ENCODE measurements around the gene MAGEA9. TPM values are rescaled to one million over a fixed set of nuclear protein-coding genes. Genes with fewer than 3 reads are reported as not detected.

Gene MAGEA9
- total and polyA plus RNA-seq, 9 of the 15 experiments (the other 6 are each of a cell fraction or from before 2014, with no cell fraction given): 0.08 to 1.0 (median 0.25) TPM; not detected in 4

DNA sequence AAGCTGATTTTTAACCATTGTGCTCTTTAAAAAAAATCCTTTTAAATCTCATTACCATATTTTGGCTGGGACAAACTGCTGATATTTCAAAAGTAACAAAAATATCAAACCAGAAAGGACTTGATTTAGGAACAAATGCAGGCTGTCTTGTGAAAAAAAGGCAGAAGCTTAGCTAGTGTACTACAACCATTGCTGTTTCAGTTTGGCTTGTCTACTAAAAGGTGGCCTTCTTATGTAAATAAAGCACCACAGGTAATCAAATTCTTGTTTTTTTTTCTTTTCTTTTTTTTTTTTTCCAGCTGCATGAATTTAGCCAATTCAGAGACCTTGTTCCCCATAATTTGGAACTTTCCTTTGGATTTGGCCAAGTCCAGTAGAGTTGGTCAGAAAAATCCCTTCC is 55.4 kb downstream of the MAGEA9 start:
- ChIA-PET CTCF (ENCODE audit: low intra/inter-chr PET ratio) (no interaction called here), POLR2A (interaction anchor here (0.8 kb wide), 1 partner anchor 17 kb away, joined by 3 read pairs; no protein-coding TSS in a partner anchor)
- intact Hi-C loops (cut with micrococcal nuclease): no loop called here
- FAIRE-seq: no peak
- Histone ChIP-seq H3K4me3 (no peak overlapping the region), H3K36me3 (ENCODE audit: control insufficient read depth, insufficient read depth, low read length) (no peaks in the 10 kb centered on the region), H3K9me1 (ENCODE audit: control insufficient read depth, insufficient read depth, low read length) (no peaks in the 10 kb centered on the region), H3K4me2 (ENCODE audit: insufficient read depth, low read length) (no peak overlapping the region), H3K27me3 (ENCODE audit: control insufficient read depth in 2 of 2, insufficient read depth in 2 of 2, low read length in 2 of 2) (no peaks in the 10 kb centered on the region), H2AFZ (ENCODE audit: low read depth, low read length) (no peak overlapping the region), H3K27ac (ENCODE audit: extremely low read depth, low read depth, low read length) (no peak overlapping the region), H3K9me3 (replicated peaks; ENCODE audit: control insufficient read depth, insufficient read depth, low read depth, low read length) (no peaks in the 10 kb centered on the region), H3K79me2 (ENCODE audit: control insufficient read depth, insufficient read depth, low read length) (no peaks in the 10 kb centered on the region), H3K4me1 (replicated peaks in 1 of 2; ENCODE audit: control insufficient read depth in 2 of 2, insufficient read depth in 2 of 2, low read length in 2 of 2) (no peaks in the 10 kb centered on the region; a peak in 2 of 5 replicates), H3K9ac (ENCODE audit: insufficient read depth in 1 of 2, low read depth in 2 of 2, low read length in 2 of 2) (no peak overlapping the region), H4K20me1 (replicated peaks; ENCODE audit: control insufficient read depth, insufficient read depth, low read length) (no peaks in the 10 kb centered on the region)
- no TSS peak for BruUV-seq (replicated peaks)
- DNase-seq (ENCODE audit: extremely low read depth in 1 of 4, low spot score in 3 of 4): no peak
- ATAC-seq: no peak
- TF ChIP-seq SMC3 (conservative IDR thresholded peaks at IDR 0.05; ENCODE audit: insufficient read depth, low read depth, low read length) (no peak), FOXK1 (CRISPR knock-in tag; IDR thresholded peaks at IDR 0.05; ENCODE audit: borderline replicate concordance) (no peak), ZNF384 (IDR thresholded peaks at IDR 0.05; ENCODE audit: low read depth, low read length) (no peak), FOXA1 (IDR thresholded peaks at IDR 0.05; ENCODE audit: borderline replicate concordance) (no peak), ZNF830 (CRISPR knock-in tag; IDR thresholded peaks at IDR 0.05) (no peak), KHSRP (IDR thresholded peaks at IDR 0.05) (no peak), NR2F6 (CRISPR knock-in tag; IDR thresholded peaks at IDR 0.05) (no peak), FOSL1 (tag; conservative IDR thresholded peaks at IDR 0.05) (no peak), ZNF12 (CRISPR knock-in tag; IDR thresholded peaks at IDR 0.05) (no peak), TEAD4 (IDR thresholded peaks at IDR 0.05; ENCODE audit: low read length) (no peak), TEAD4 (CRISPR knock-in tag; IDR thresholded peaks at IDR 0.05; ENCODE audit: borderline replicate concordance) (no peak)
- TF ChIP-seq, protein P1, sequence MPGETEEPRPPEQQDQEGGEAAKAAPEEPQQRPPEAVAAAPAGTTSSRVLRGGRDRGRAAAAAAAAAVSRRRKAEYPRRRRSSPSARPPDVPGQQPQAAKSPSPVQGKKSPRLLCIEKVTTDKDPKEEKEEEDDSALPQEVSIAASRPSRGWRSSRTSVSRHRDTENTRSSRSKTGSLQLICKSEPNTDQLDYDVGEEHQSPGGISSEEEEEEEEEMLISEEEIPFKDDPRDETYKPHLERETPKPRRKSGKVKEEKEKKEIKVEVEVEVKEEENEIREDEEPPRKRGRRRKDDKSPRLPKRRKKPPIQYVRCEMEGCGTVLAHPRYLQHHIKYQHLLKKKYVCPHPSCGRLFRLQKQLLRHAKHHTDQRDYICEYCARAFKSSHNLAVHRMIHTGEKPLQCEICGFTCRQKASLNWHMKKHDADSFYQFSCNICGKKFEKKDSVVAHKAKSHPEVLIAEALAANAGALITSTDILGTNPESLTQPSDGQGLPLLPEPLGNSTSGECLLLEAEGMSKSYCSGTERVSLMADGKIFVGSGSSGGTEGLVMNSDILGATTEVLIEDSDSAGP (CRISPR knock-in tag; IDR thresholded peaks at IDR 0.05): no peak
- TF ChIP-seq, protein P2, sequence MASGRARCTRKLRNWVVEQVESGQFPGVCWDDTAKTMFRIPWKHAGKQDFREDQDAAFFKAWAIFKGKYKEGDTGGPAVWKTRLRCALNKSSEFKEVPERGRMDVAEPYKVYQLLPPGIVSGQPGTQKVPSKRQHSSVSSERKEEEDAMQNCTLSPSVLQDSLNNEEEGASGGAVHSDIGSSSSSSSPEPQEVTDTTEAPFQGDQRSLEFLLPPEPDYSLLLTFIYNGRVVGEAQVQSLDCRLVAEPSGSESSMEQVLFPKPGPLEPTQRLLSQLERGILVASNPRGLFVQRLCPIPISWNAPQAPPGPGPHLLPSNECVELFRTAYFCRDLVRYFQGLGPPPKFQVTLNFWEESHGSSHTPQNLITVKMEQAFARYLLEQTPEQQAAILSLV (tag; IDR thresholded peaks at IDR 0.05): no peak
- TF ChIP-seq, protein P3, sequence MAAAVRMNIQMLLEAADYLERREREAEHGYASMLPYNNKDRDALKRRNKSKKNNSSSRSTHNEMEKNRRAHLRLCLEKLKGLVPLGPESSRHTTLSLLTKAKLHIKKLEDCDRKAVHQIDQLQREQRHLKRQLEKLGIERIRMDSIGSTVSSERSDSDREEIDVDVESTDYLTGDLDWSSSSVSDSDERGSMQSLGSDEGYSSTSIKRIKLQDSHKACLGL (CRISPR knock-in tag; IDR thresholded peaks at IDR 0.05; ENCODE audit: borderline replicate concordance, poor library complexity, severe bottlenecking): no peak
- in situ Hi-C loops (cut with MboI): no loop called here

Measured in K562 (cell line).